Esophagus muscularis mucosa (tissue), 4 donors: ENCODE results near the gene LRPPRC. TPM values are rescaled to one million over a fixed set of nuclear protein-coding genes. Genes with fewer than 3 reads are reported as not detected.

Experiments used
- DNase-seq: peaks from one replicate; pipeline ENCODE4 v3.0.0-alpha.2; 2017; ENCODE audit errors: extremely low spot score
- H3K27ac ChIP-seq, 4 donors: fragments of 200-600 bp; sonication (generic); replicated peaks in 1 of 4; 1 replicate in 3 of 4; 2 replicates in 1 of 4; pipeline ENCODE4 v1.5.1; 2016 to 2019; ENCODE audit warnings: mild to moderate bottlenecking in 1 of 4
- H3K27me3 ChIP-seq, 4 donors: fragments of 200-600 bp; sonication (generic); one replicate each; pipeline versions ENCODE4 v1.5.1 to v1.6.0; 2016 to 2019
- H3K36me3 ChIP-seq, 4 donors: fragments of 200-600 bp; sonication (generic); one replicate each; pipeline ENCODE4 v1.5.1; 2016 to 2019
- H3K4me1 ChIP-seq, 4 donors: fragments of 200-600 bp; sonication (generic); one replicate each; pipeline ENCODE4 v1.5.1; 2016 to 2019
- H3K4me3 ChIP-seq, 4 donors: fragments of 200-600 bp; sonication (generic); 1 replicate in 2 of 4; 2 replicates in 2 of 4; pipeline ENCODE4 v1.5.1; 2016 to 2019; ENCODE audit warnings: mild to moderate bottlenecking in 4 of 4, moderate library complexity in 1 of 4
- H3K9me3 ChIP-seq, 4 donors: fragments of 200-600 bp; sonication (generic); 1 replicate in 3 of 4; 2 replicates in 1 of 4; pipeline ENCODE4 v1.5.1; 2016 to 2019
- CTCF ChIP-seq, 3 experiments: fragments of 200-600 bp in 2 of 3; fragments of 450-650 bp in 1 of 3; sonication (generic) in 2 of 3; IDR thresholded peaks; one replicate each; pipeline ENCODE4 v1.5.1; 2017 to 2019; ENCODE audit warnings: antibody characterized with exemption in 3 of 3, mild to moderate bottlenecking in 2 of 3, moderate library complexity in 1 of 3
- EP300 ChIP-seq: sonication (generic); formaldehyde crosslinking; IDR thresholded peaks from one replicate; pipeline ENCODE4 v1.6.1; 2017; ENCODE audit warnings: antibody characterized with exemption
- POLR2A ChIP-seq: fragments of 450-650 bp; IDR thresholded peaks from one replicate; pipeline ENCODE4 v1.6.1; 2017; ENCODE audit warnings: antibody characterized with exemption, moderate library complexity, mild to moderate bottlenecking, low read depth
- POLR2AphosphoS5 ChIP-seq, 2 donors: sonication (generic); formaldehyde crosslinking; IDR thresholded peaks; one replicate each; pipeline ENCODE4 v1.6.1; 2017; ENCODE audit warnings: antibody characterized with exemption in 2 of 2
- WGBS: methylation state at CpG from one replicate; pipeline ENCODE4 v1.1.5; 2018; 5-methylcytosine and 5-hydroxymethylcytosine counted together
- intact Hi-C: fragments of 100-400 bp; cut with DNase I; formaldehyde crosslinking; loops from one replicate; pipeline ENCODE4 v1.15.1; 2023
- total RNA-seq, 4 donors: library from RNA; depleted of rRNA; stranded (reverse); fragments of >200 nt; gene quantifications; one replicate each; pipeline versions ENCODE4 v1.1.0 to v1.2.1, GENCODE V29; 2016

LRPPRC gene
- total RNA-seq, 4 donors from 2014 or later, result 38.4 to 44.6 (median 43.0) TPM

DNA sequence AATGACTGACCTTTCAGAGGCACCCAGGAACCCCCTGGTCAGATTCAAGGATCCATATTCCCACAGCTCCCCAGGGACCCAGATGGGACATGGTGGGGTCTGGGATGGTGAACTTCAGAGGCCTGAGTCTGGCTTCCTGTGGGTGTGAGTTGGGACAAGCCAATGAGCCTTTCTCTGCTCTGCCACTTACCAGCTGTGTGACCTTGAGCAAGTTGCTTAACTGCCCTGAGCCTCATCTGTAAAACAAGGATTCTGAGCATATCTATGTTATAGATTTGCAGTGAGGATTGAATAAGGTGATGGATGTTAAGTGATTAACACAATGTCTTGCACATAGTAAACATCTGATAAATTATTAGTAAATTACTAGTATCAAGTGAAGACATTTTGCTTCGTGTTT, 150.6 kb downstream of the LRPPRC start:
- no peak for DNase-seq
- no peak overlapping the region for H3K27ac ChIP-seq
- WGBS, result 81% methylated on average over 1 of the region's 1 CpG
- no peaks in the 10 kb centered on the region for H3K27me3 ChIP-seq
- H3K36me3 ChIP-seq, result no peaks in the 10 kb centered on the region
- TF ChIP-seq EP300, result no peak
- TF ChIP-seq CTCF (IDR thresholded peaks at IDR 0.05), result no peak
- TF ChIP-seq POLR2AphosphoS5 (IDR thresholded peaks at IDR 0.05), result no peak
- TF ChIP-seq POLR2A, result no peak
- no peaks in the 10 kb centered on the region for H3K4me1 ChIP-seq
- intact Hi-C loops, result no loop called here
- H3K9me3 ChIP-seq, result no peaks in the 10 kb centered on the region
- no peak overlapping the region for H3K4me3 ChIP-seq

- Histone ChIP-seq H3K27ac (no peak overlapping the region), H3K9me3 (no peaks in the 10 kb centered on the region), H3K36me3 (no peaks in the 10 kb centered on the region), H3K4me3 (no peak overlapping the region), H3K4me1 (no peaks in the 10 kb centered on the region), H3K27me3 (no peaks in the 10 kb centered on the region)
- WGBS, result 77% methylated on average over 9 of the region's 9 CpGs
- TF ChIP-seq EP300, result no peak
- TF ChIP-seq POLR2AphosphoS5 (IDR thresholded peaks at IDR 0.05), result no peak
- no peak for TF ChIP-seq POLR2A
- no peak for TF ChIP-seq CTCF (IDR thresholded peaks at IDR 0.05)
- intact Hi-C loops, result no loop called here
- no peak for DNase-seq
These were observed 152.9 kb downstream of the LRPPRC start for GRCh38 chr2:43842866-43843226.

- no peaks in the 10 kb centered on the region for H3K9me3 ChIP-seq
- peak; percentile 53 for DNase-seq
- TF ChIP-seq EP300, result no peak
- no peak for TF ChIP-seq POLR2AphosphoS5 (IDR thresholded peaks at IDR 0.05)
- TF ChIP-seq POLR2A, result no peak
- TF ChIP-seq CTCF (IDR thresholded peaks at IDR 0.05), result no peak
- no peaks in the 10 kb centered on the region for H3K4me1 ChIP-seq
- WGBS, result 89% methylated on average over 14 of the region's 14 CpGs
- no peaks in the 10 kb centered on the region for H3K27me3 ChIP-seq
- H3K4me3 ChIP-seq, result no peak overlapping the region
- no peak overlapping the region for H3K27ac ChIP-seq
- no peaks in the 10 kb centered on the region for H3K36me3 ChIP-seq
- intact Hi-C loops, result no loop called here
These were observed 153.6 kb downstream of the LRPPRC start for GRCh38 chr2:43841949-43842865.

DNA sequence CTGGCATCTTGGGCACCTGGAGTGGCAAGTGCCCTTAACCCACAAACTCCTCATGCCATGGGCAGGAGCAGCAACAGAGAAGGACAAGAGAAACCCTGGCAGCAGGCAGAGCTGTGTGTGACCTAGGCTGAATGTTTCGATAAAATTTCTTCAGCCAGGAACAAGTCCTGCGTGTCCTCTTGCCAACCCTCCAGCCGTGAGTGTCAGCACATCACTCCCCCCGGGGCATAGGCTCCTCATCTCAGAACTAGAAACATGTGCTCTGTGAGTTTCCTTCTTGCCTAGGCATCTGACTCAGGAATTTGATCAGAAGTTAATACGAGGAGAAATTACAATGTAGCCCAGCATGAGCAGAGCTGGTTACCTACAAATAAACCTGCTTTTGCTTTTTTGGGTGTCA, 154.8 kb downstream of the LRPPRC start:
- H3K27ac ChIP-seq, result no peak overlapping the region
- intact Hi-C loops, result no loop called here
- H3K4me1 ChIP-seq, result no peaks in the 10 kb centered on the region
- H3K27me3 ChIP-seq, result peaks cover 0 to 3% (median 0%) of the 10 kb centered on the region in 4 donors
- no peaks in the 10 kb centered on the region for H3K9me3 ChIP-seq
- no peak overlapping the region for H3K4me3 ChIP-seq
- H3K36me3 ChIP-seq, result no peaks in the 10 kb centered on the region
- no peak for DNase-seq
- no peak for TF ChIP-seq POLR2A
- TF ChIP-seq POLR2AphosphoS5 (IDR thresholded peaks at IDR 0.05), result no peak
- TF ChIP-seq CTCF (IDR thresholded peaks at IDR 0.05), result no peak
- TF ChIP-seq EP300, result no peak
- WGBS, result 70% methylated on average over 5 of the region's 5 CpGs
